Measurements from ENCODE around the gene IL15RA. TPM values are rescaled to one million over a fixed set of nuclear protein-coding genes. Genes with fewer than 3 reads are reported as not detected.

The IL15RA gene
- total and polyA plus RNA-seq, 2 of the 8 experiments (the other 6 are each of a cell fraction or from before 2014, with no cell fraction given), result 1.3 to 1.4 TPM

DNA sequence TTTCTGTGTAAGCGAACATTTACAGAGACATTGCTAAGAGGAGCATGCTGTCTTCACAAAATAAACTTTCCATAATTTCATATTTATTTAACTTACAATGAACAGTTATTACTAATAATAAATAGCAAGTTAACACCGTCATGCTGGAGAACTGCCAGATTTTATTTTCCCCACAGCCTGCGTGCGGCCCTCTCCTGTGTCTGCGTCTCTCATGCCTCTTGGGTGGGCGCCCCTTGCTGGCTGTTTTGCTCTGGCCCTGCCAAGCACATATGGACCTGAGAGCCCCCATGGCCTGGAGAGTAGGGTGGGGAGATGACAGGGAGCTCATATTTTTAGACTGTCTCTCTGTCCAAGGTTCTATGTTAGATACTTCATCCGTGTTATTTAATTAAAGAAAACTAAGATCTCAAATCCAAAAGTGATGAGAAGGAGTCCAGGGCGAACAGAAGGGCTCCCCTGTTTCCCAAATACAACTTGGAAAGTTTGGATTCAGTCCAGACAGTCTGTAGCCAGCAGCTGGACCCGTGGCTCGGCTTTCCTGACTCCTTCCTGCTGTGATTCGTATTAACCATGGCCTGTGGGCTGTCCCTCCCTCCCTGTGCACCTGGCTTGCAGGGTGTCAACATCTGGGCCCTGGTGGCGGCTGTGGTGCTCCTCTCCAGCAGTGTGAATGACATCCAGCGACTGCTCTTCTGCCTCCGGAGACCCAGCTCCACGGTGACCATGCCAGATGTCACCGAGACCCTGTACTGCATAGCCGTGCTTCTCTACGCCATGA lies 66.8 kb downstream of the IL15RA start:
- DNase-seq (ENCODE audit: low read depth in 1 of 2, low spot score in 2 of 2), result no peak

More for the DNA sequence above, 66.8 kb downstream of the IL15RA start:
- no peak overlapping the region for H3K4me3 ChIP-seq (ENCODE audit: extremely low read depth in 1 of 4, insufficient read depth in 2 of 4, low read depth in 3 of 4, low read length in 4 of 4)
- H3K79me1 ChIP-seq (ENCODE audit: low read depth, low read length), result no peaks in the 10 kb centered on the region; the same call in 1 of the 2 replicates
- H2BK20ac ChIP-seq (ENCODE audit: low read length), result no peak overlapping the region
- CTCF ChIA-PET (ENCODE audit: partially characterized antibody), result interaction anchor here (1.7 kb wide), 1 partner anchor 26 kb away, joined by 4 read pairs; no protein-coding TSS in a partner anchor
- no peak overlapping the region for H2BK15ac ChIP-seq (ENCODE audit: low read length)
- H3K4me2 ChIP-seq (ENCODE audit: insufficient read depth in 1 of 2, low read depth in 2 of 2, low read length in 2 of 2), result no peak overlapping the region
- no peak overlapping the region for H3K27ac ChIP-seq (ENCODE audit: low read depth, low read length)
- H2AK5ac ChIP-seq (ENCODE audit: low read depth, low read length), result no peak overlapping the region
- H2BK120ac ChIP-seq (replicated peaks; ENCODE audit: low read depth, low read length), result no peak overlapping the region
- H3K9ac ChIP-seq (replicated peaks in 1 of 4; ENCODE audit: extremely low read depth in 1 of 4, low read depth in 3 of 4, low read length in 3 of 4), result no peak overlapping the region
- H3K18ac ChIP-seq (ENCODE audit: extremely low read depth, low read length), result no peak overlapping the region
- H3K79me2 ChIP-seq (ENCODE audit: control insufficient read depth in 1 of 2, insufficient read depth in 2 of 2, low read length in 2 of 2), result peaks cover 0 to 6% of the 10 kb centered on the region in 2 experiments; a peak in 1 of 4 replicates
- H3K23me2 ChIP-seq (ENCODE audit: low read depth, low read length), result no peaks in the 10 kb centered on the region
- H2AFZ ChIP-seq (ENCODE audit: low read length), result no peak overlapping the region
- peaks cover 4 to 13% of the 10 kb centered on the region in 2 experiments for H4K20me1 ChIP-seq (replicated peaks in 1 of 2; ENCODE audit: control insufficient read depth in 1 of 2, insufficient read depth in 2 of 2, low read length in 2 of 2)
- no peak for TF ChIP-seq KDM4A (IDR thresholded peaks at IDR 0.05; ENCODE audit: low read depth, low read length, severe bottlenecking)
- POLR2A ChIA-PET (ENCODE audit: partially characterized antibody), result no interaction called here
- no peak overlapping the region for H3K23ac ChIP-seq (ENCODE audit: insufficient read length)
- H3K9me3 ChIP-seq (ENCODE audit: insufficient read depth in 2 of 2, low read depth in 1 of 2, low read length in 1 of 2), result no peaks in the 10 kb centered on the region
- no peak overlapping the region for H4K5ac ChIP-seq (ENCODE audit: insufficient read length, low read depth, low read length)
- no peaks in the 10 kb centered on the region for H3K27me3 ChIP-seq (replicated peaks in 1 of 4; ENCODE audit: control insufficient read depth in 3 of 4, extremely low read depth in 1 of 4, insufficient read depth in 3 of 4, low read length in 3 of 4)
- no peak overlapping the region for H3K56ac ChIP-seq (replicated peaks; ENCODE audit: insufficient read length, low read depth, low read length)
- H2BK5ac ChIP-seq (ENCODE audit: low read depth, low read length), result no peak overlapping the region
- 90% methylated on average over 17 of the region's 18 CpGs; no CpG with 5 or more reads in 1 of the 2 experiments for WGBS, 2 experiments (ENCODE audit: extremely low coverage in 1 of 2, insufficient coverage in 1 of 2, insufficient read length in 1 of 2, insufficient replicate concordance in 2 of 2, low coverage in 1 of 2, low lambda C conversion rate in 2 of 2, missing lambda C conversion rate in 1 of 2)
- H3K14ac ChIP-seq (ENCODE audit: insufficient read length), result no peak overlapping the region
- no peak overlapping the region for H2BK12ac ChIP-seq (ENCODE audit: low read depth, low read length)
- H3K4me1 ChIP-seq (replicated peaks in 1 of 4; ENCODE audit: control insufficient read depth in 3 of 4, insufficient read depth in 4 of 4, low read length in 3 of 4), result no peaks in the 10 kb centered on the region
- no peak overlapping the region for H3K4ac ChIP-seq (replicated peaks; ENCODE audit: insufficient read length, low read depth, low read length)
- H4K91ac ChIP-seq (replicated peaks; ENCODE audit: insufficient read length, low read length), result no peak overlapping the region
- peaks cover 23 to 67% (median 47%) of the 10 kb centered on the region in 4 experiments for H3K36me3 ChIP-seq (ENCODE audit: control insufficient read depth in 2 of 4, insufficient read depth in 4 of 4, low read length in 3 of 4)
- no peak overlapping the region for H4K8ac ChIP-seq (ENCODE audit: extremely low read depth, insufficient read depth, low read length)
- no peak for FAIRE-seq
